ENCODE data around the gene HCN2.

Gene HCN2

GRCh38 chr19:633786-634639, 44.3 kb downstream of the HCN2 start:
- H3F3A ChIP-seq (ENCODE audit: insufficient read depth), result no peaks in the 10 kb centered on the region
- peaks cover 17% of the 10 kb centered on the region; the same call in 1 of the 2 replicates for H3K79me2 ChIP-seq (ENCODE audit: insufficient read depth, low read length)
- peak overlapping the region; percentile 80 for H3K9ac ChIP-seq (ENCODE audit: low read length)
- no peaks in the 10 kb centered on the region for H3K36me3 ChIP-seq (ENCODE audit: low read length)
- TF ChIP-seq CTCF (IDR thresholded peaks at IDR 0.05; ENCODE audit: insufficient read depth, low read length, poor library complexity, severe bottlenecking), result no peak
- TF ChIP-seq EZH2phosphoT487 (conservative IDR thresholded peaks at IDR 0.05; ENCODE audit: low read length), result no peak
- H3K9me2 ChIP-seq (replicated peaks; ENCODE audit: insufficient read depth, low read length), result no peaks in the 10 kb centered on the region
- peak overlapping the region; percentile 58 for H3K4me3 ChIP-seq (ENCODE audit: insufficient read depth, low read length, poor library complexity, severe bottlenecking)
- no peaks in the 10 kb centered on the region for H4K20me1 ChIP-seq (ENCODE audit: low read depth, low read length)
- H2AFZ ChIP-seq (ENCODE audit: low read depth, low read length, severe bottlenecking), result peak overlapping the region; percentile 89
- no peak overlapping the region for H3K27ac ChIP-seq (ENCODE audit: low read depth, low read length)
- H3K4me2 ChIP-seq (ENCODE audit: low read depth, low read length, poor library complexity, severe bottlenecking), result peak overlapping the region; percentile 92
- H3K27me3 ChIP-seq (ENCODE audit: low read length), result no peaks in the 10 kb centered on the region
- H3K9me3 ChIP-seq (ENCODE audit: insufficient read depth, low read length), result no peaks in the 10 kb centered on the region

GRCh38 chr19:634975-635652, 45.4 kb downstream of the HCN2 start:
- Histone ChIP-seq H3K27me3 (ENCODE audit: low read length) (no peaks in the 10 kb centered on the region), H3F3A (ENCODE audit: insufficient read depth) (no peaks in the 10 kb centered on the region), H3K4me2 (ENCODE audit: low read depth, low read length, poor library complexity, severe bottlenecking) (no peak overlapping the region), H3K9me2 (replicated peaks; ENCODE audit: insufficient read depth, low read length) (no peaks in the 10 kb centered on the region), H3K27ac (ENCODE audit: low read depth, low read length) (no peak overlapping the region), H4K20me1 (ENCODE audit: low read depth, low read length) (no peaks in the 10 kb centered on the region), H3K4me3 (ENCODE audit: insufficient read depth, low read length, poor library complexity, severe bottlenecking) (no peak overlapping the region), H3K79me2 (ENCODE audit: insufficient read depth, low read length) (peaks cover 17% of the 10 kb centered on the region; the same call in 1 of the 2 replicates), H3K9ac (ENCODE audit: low read length) (no peak overlapping the region), H3K36me3 (ENCODE audit: low read length) (no peaks in the 10 kb centered on the region), H2AFZ (ENCODE audit: low read depth, low read length, severe bottlenecking) (no peak overlapping the region), H3K9me3 (ENCODE audit: insufficient read depth, low read length) (no peaks in the 10 kb centered on the region)
- TF ChIP-seq EZH2phosphoT487 (conservative IDR thresholded peaks at IDR 0.05; ENCODE audit: low read length) (no peak), CTCF (IDR thresholded peaks at IDR 0.05; ENCODE audit: insufficient read depth, low read length, poor library complexity, severe bottlenecking) (no peak)

DNA sequence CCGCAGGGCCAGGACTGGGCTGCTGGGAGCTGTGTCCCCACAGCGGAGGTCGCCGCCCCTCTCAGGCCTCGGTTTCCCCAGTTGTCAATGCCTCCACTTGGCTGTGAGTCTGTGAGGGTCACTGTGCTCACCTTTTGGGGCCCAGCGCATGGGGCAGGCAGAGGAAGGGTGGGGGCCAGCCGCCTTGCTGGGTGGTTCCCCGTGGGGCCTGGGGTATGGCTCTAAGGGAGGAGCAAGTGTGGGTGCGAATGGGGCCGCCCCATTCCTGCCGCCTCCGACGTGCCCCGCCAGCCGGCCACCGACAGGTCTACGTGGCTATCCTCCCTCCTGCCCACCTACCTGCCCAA, 49.2 kb downstream of the HCN2 start:
- Histone ChIP-seq H4K20me1 (ENCODE audit: low read depth, low read length) (no peaks in the 10 kb centered on the region), H3K9me2 (replicated peaks; ENCODE audit: insufficient read depth, low read length) (no peaks in the 10 kb centered on the region), H3K79me2 (ENCODE audit: insufficient read depth, low read length) (no peaks in the 10 kb centered on the region), H3K27me3 (ENCODE audit: low read length) (no peaks in the 10 kb centered on the region), H3K4me3 (ENCODE audit: insufficient read depth, low read length, poor library complexity, severe bottlenecking) (no peak overlapping the region), H3K4me2 (ENCODE audit: low read depth, low read length, poor library complexity, severe bottlenecking) (peak overlapping the region; percentile 85), H3K36me3 (ENCODE audit: low read length) (no peaks in the 10 kb centered on the region), H3K9me3 (ENCODE audit: insufficient read depth, low read length) (no peaks in the 10 kb centered on the region), H2AFZ (ENCODE audit: low read depth, low read length, severe bottlenecking) (no peak overlapping the region), H3K9ac (ENCODE audit: low read length) (0 out of 2 replicates have a peak overlapping the region, but pooled peaks have one; percentile 35), H3F3A (ENCODE audit: insufficient read depth) (no peaks in the 10 kb centered on the region), H3K27ac (ENCODE audit: low read depth, low read length) (no peak overlapping the region)
- no peak for TF ChIP-seq EZH2phosphoT487 (conservative IDR thresholded peaks at IDR 0.05; ENCODE audit: low read length)
- TF ChIP-seq CTCF (IDR thresholded peaks at IDR 0.05; ENCODE audit: insufficient read depth, low read length, poor library complexity, severe bottlenecking), result no peak
